ENCODE measurements around the gene TMEM204. TPM values are rescaled to one million over a fixed set of nuclear protein-coding genes. Genes with fewer than 3 reads are reported as not detected.

TMEM204 gene
- total RNA-seq, 4 donors from 2014 or later, result 38.5 to 85.3 (median 66.0) TPM

- intact Hi-C loops (cut with DNase I), result no loop called here
- H3K9me3 ChIP-seq, result no peaks in the 10 kb centered on the region
- H3K27ac ChIP-seq, result peak overlapping the region; percentile 63 to 90 (median 77)
- TF ChIP-seq POLR2A (IDR thresholded peaks at IDR 0.05) (no peak), CTCF (IDR thresholded peaks at IDR 0.05) (no peak)
- H3K36me3 ChIP-seq, result peaks cover 14 to 16% of the 10 kb centered on the region in 2 donors
- peaks cover 0 to 43% of the 10 kb centered on the region in 2 donors for H3K4me1 ChIP-seq
- DNase-seq, result no peak
- H3K27me3 ChIP-seq, result no peaks in the 10 kb centered on the region
- 71 to 94% methylated on average over 9 to 12 of the region's 14 CpGs for WGBS, 2 donors
- H3K4me3 ChIP-seq (replicated peaks in 1 of 3), result no peak overlapping the region
Measured at GRCh38 chr16:1531638-1531910, 1.9 kb upstream of the TMEM204 start.

- WGBS, 2 donors, result 65 to 70% methylated on average over 24 to 25 of the region's 28 CpGs
- Histone ChIP-seq H3K27ac (peak overlapping the region; percentile 77 to 90 (median 90)), H3K27me3 (no peaks in the 10 kb centered on the region), H3K4me3 (replicated peaks in 1 of 3) (peak overlapping the region in 1 of 3 donors; percentile 18), H3K9me3 (no peaks in the 10 kb centered on the region), H3K4me1 (peaks cover 0 to 38% of the 10 kb centered on the region in 2 donors), H3K36me3 (peaks cover 21 to 22% of the 10 kb centered on the region in 2 donors)
- intact Hi-C loops (cut with DNase I), result no loop called here
- no peak for TF ChIP-seq CTCF (IDR thresholded peaks at IDR 0.05)
- TF ChIP-seq POLR2A (IDR thresholded peaks at IDR 0.05), result no peak
- peak; percentile 44 to 48 for DNase-seq
Measured at GRCh38 chr16:1532081-1532760, 1.2 kb upstream of the TMEM204 start.

- peak overlapping the region; percentile 77 to 90 (median 90) for H3K27ac ChIP-seq
- intact Hi-C loops (cut with DNase I), result no loop called here
- H3K36me3 ChIP-seq, result peaks cover 24 to 25% of the 10 kb centered on the region in 2 donors
- WGBS, 2 donors, result 51 to 88% methylated on average over 4 to 8 of the region's 10 CpGs
- peaks cover 0 to 33% of the 10 kb centered on the region in 2 donors for H3K4me1 ChIP-seq
- peak overlapping the region in 1 of 3 donors; percentile 18 for H3K4me3 ChIP-seq (replicated peaks in 1 of 3)
- no peak for DNase-seq
- no peaks in the 10 kb centered on the region for H3K9me3 ChIP-seq
- H3K27me3 ChIP-seq, result no peaks in the 10 kb centered on the region
- no peak for TF ChIP-seq CTCF (IDR thresholded peaks at IDR 0.05)
- no peak for TF ChIP-seq POLR2A (IDR thresholded peaks at IDR 0.05)
Measured at GRCh38 chr16:1532771-1533170, 695 bp upstream of the TMEM204 start.

- Histone ChIP-seq H3K27ac (peak overlapping the region; percentile 77 to 90 (median 90)), H3K9me3 (no peaks in the 10 kb centered on the region), H3K4me3 (replicated peaks in 1 of 3) (peak overlapping the region; percentile 24 to 58 (median 35)), H3K4me1 (peaks cover 0 to 29% of the 10 kb centered on the region in 2 donors), H3K36me3 (peaks cover 26 to 36% of the 10 kb centered on the region in 2 donors), H3K27me3 (no peaks in the 10 kb centered on the region)
- intact Hi-C loops (cut with DNase I), result no loop called here
- DNase-seq, result no peak
- TF ChIP-seq POLR2A (IDR thresholded peaks at IDR 0.05) (no peak), CTCF (IDR thresholded peaks at IDR 0.05) (no peak)
- 65 to 80% methylated on average over 22 to 47 of the region's 57 CpGs for WGBS, 2 donors
Measured at GRCh38 chr16:1534021-1535020, 855 bp downstream of the TMEM204 start.

All from thyroid gland (tissue), 4 donors.